Panc1 (cell line): ENCODE results near the gene UTF1. TPM values are rescaled to one million over a fixed set of nuclear protein-coding genes. Genes with fewer than 3 reads are reported as not detected.

Source experiments
- ATAC-seq: fragments of 200-7000 bp; cut with Tn5 transposase; 2 replicates; pipeline ENCODE4 v1.9.1; 2020; ENCODE audit warnings: mild to moderate bottlenecking, moderate library complexity
- BruUV-seq: library from RNA; stranded (reverse); fragments of 400-500 nt; replicated peaks from 2 replicates; lab custom pipeline; 2021; lab: Mats Ljungman, UMichigan
- CTCF ChIA-PET: fragments of 300-600 bp; sonication (Branson Sonifier 250); formaldehyde crosslinking; loops from one replicate; lab custom pipeline; 2022; ENCODE audit warnings: antibody characterized with exemption; lab: Charles Lee
- POLR2A ChIA-PET: fragments of 300-600 bp; sonication (Branson Sonifier 250); formaldehyde crosslinking; loops from one replicate; lab custom pipeline; 2022; ENCODE audit warnings: antibody characterized with exemption; lab: Charles Lee
- DNase-seq: peaks from one replicate; pipeline ENCODE4 v3.0.0-alpha.2; 2010; ENCODE audit warnings: low read depth, low spot score
- H3K27ac ChIP-seq: 2 replicates; pipeline ENCODE4 v1.5.1; 2011; ENCODE audit warnings: mild to moderate bottlenecking, low read length, inconsistent platforms
- H3K27me3 ChIP-seq: fragments of 200-500 bp; sonication (Bioruptor generic); 2 replicates; pipeline ENCODE4 v1.6.0; 2014; ENCODE audit warnings: low read length, inconsistent platforms; ENCODE audit not compliant: control insufficient read depth, insufficient read depth
- H3K36me3 ChIP-seq: fragments of 200-500 bp; sonication (Bioruptor generic); 2 replicates; pipeline ENCODE4 v1.5.1; 2014; ENCODE audit warnings: inconsistent platforms, mild to moderate bottlenecking, low read length, moderate library complexity; ENCODE audit not compliant: control insufficient read depth, insufficient read depth
- H3K4me1 ChIP-seq: 2 replicates; pipeline ENCODE4 v1.5.1; 2011; ENCODE audit warnings: inconsistent platforms, mild to moderate bottlenecking, low read length, moderate library complexity; ENCODE audit not compliant: control insufficient read depth, insufficient read depth
- H3K4me3 ChIP-seq, 2 experiments: 2 replicates each; pipeline ENCODE4 v1.5.1; 2011 to 2012; ENCODE audit warnings: low read depth in 2 of 2, low read length in 2 of 2, mild to moderate bottlenecking in 2 of 2, inconsistent platforms in 1 of 2, moderate library complexity in 1 of 2
- H3K9me3 ChIP-seq: fragments of 200-500 bp; sonication (Bioruptor generic); 2 replicates; pipeline ENCODE4 v1.5.1; 2014; ENCODE audit warnings: low read depth, mild to moderate bottlenecking, inconsistent platforms, low read length, moderate library complexity; ENCODE audit not compliant: control insufficient read depth, insufficient read depth
- CTCF ChIP-seq: fragments of 450-650 bp; IDR thresholded peaks from 2 replicates; pipeline ENCODE4 v1.5.1; 2017; ENCODE audit warnings: mild to moderate bottlenecking
- POLR2AphosphoS5 ChIP-seq: IDR thresholded peaks from 2 replicates; pipeline ENCODE4 v1.6.1; 2012; ENCODE audit warnings: mild to moderate bottlenecking, low read depth, low read length, moderate library complexity
- REST ChIP-seq, 2 experiments: IDR thresholded peaks; 2 replicates each; pipeline ENCODE4 v1.6.1; 2011 to 2012; ENCODE audit warnings: low read depth in 2 of 2, control low read depth in 1 of 2, low read length in 1 of 2, mild to moderate bottlenecking in 1 of 2, moderate library complexity in 1 of 2; ENCODE audit not compliant: insufficient read depth in 1 of 2
- SIN3A ChIP-seq: IDR thresholded peaks from 2 replicates; pipeline ENCODE4 v1.6.1; 2012; ENCODE audit warnings: low read depth, mild to moderate bottlenecking, low read length, moderate library complexity, borderline replicate concordance; ENCODE audit not compliant: insufficient read depth
- TCF7L2 ChIP-seq: IDR thresholded peaks from 2 replicates; pipeline ENCODE4 v1.6.1; 2011; ENCODE audit warnings: mild to moderate bottlenecking, low read depth, low read length, inconsistent platforms
- in situ Hi-C: cut with HindIII; loops from 2 replicates; pipeline ENCODE4 v1.10.0; 2016; ENCODE audit warnings: low sequenced_read_pairs, low pct_unique_long_range_greater_than_20kb
- intact Hi-C: fragments of 100-400 bp; cut with micrococcal nuclease; formaldehyde crosslinking; loops from one replicate; pipeline ENCODE4 v1.10.0; 2022; ENCODE audit not compliant: unreplicated experiment
- total RNA-seq: library from RNA; stranded (reverse); gene quantifications from one replicate; pipeline ENCODE4 v1.2.1, GENCODE V29; 2021; ENCODE audit not compliant: unreplicated experiment

Gene UTF1
- total RNA-seq, 1 experiment from 2014 or later: not detected

- Histone ChIP-seq H3K36me3 (no peaks in the 10 kb centered on the region), H3K27me3 (no peaks in the 10 kb centered on the region), H3K4me1 (no peaks in the 10 kb centered on the region), H3K9me3 (no peaks in the 10 kb centered on the region), H3K4me3 (no peak overlapping the region), H3K27ac (no peak overlapping the region)
- intact Hi-C loops (no loop called here), in situ Hi-C loops (no loop called here)
- no peak for TF ChIP-seq TCF7L2
- no peak for TF ChIP-seq REST (IDR thresholded peaks at IDR 0.05; ENCODE audit: insufficient read depth in 1 of 2, low read depth in 2 of 2, low read length in 1 of 2)
- TF ChIP-seq CTCF: no peak
- TF ChIP-seq SIN3A: no peak
- no peak for TF ChIP-seq POLR2AphosphoS5
- POLR2A ChIA-PET: no interaction called here
- BruUV-seq: no TSS peak
- CTCF ChIA-PET: no interaction called here
- ATAC-seq (no peak), DNase-seq (no peak)
These were observed 21.6 kb upstream of the UTF1 start for GRCh38 chr10:133208466-133208865.

- no TSS peak for BruUV-seq
- intact Hi-C loops (no loop called here), in situ Hi-C loops (no loop called here)
- ChIA-PET CTCF (no interaction called here), POLR2A (no interaction called here)
- ATAC-seq: no peak
- no peak for DNase-seq
- no peaks in the 10 kb centered on the region for H3K4me1 ChIP-seq
- no peak overlapping the region for H3K27ac ChIP-seq
- H3K4me3 ChIP-seq: no peak overlapping the region
- no peaks in the 10 kb centered on the region for H3K9me3 ChIP-seq
- H3K27me3 ChIP-seq: no peaks in the 10 kb centered on the region
- no peak for TF ChIP-seq POLR2AphosphoS5
- no peak for TF ChIP-seq CTCF
- no peak for TF ChIP-seq TCF7L2
- TF ChIP-seq REST (IDR thresholded peaks at IDR 0.05; ENCODE audit: insufficient read depth in 1 of 2, low read depth in 2 of 2, low read length in 1 of 2): no peak
- TF ChIP-seq SIN3A: no peak
- no peaks in the 10 kb centered on the region for H3K36me3 ChIP-seq
These were observed 20.9 kb upstream of the UTF1 start for GRCh38 chr10:133209117-133209516.
